Peyer's patch (tissue), 4 donors: ENCODE results near the gene CFAP43.

ENCODE experiments used
- CTCF ChIP-seq, 6 experiments: fragments of 450-650 bp in 4 of 6; fragments of 200-600 bp in 2 of 6; sonication (generic) in 1 of 6; IDR thresholded peaks; one replicate each; pipeline ENCODE4 v1.5.1; 2017 to 2019; ENCODE audit warnings: antibody characterized with exemption in 6 of 6, mild to moderate bottlenecking in 3 of 6, moderate library complexity in 1 of 6
- POLR2A ChIP-seq, 2 donors: fragments of 450-650 bp; IDR thresholded peaks; one replicate each; pipeline ENCODE4 v1.5.1; 2017; ENCODE audit warnings: antibody characterized with exemption in 2 of 2, mild to moderate bottlenecking in 2 of 2, moderate library complexity in 2 of 2

GRCh38 chr10:104119996-104120395, 112.2 kb downstream of the CFAP43 start:
- TF ChIP-seq CTCF (IDR thresholded peaks at IDR 0.05) (no peak), POLR2A (IDR thresholded peaks at IDR 0.05) (no peak)
